Activated CD8-positive, alpha-beta memory T cell treated with anti-CD3 and anti-CD28 coated beads for 24 hours (primary cell): ENCODE data around the gene ANKRD29.

Experiments
- DNase-seq: peaks from one replicate; pipeline ENCODE4 v3.0.0-alpha.2; 2020

The ANKRD29 gene

DNA sequence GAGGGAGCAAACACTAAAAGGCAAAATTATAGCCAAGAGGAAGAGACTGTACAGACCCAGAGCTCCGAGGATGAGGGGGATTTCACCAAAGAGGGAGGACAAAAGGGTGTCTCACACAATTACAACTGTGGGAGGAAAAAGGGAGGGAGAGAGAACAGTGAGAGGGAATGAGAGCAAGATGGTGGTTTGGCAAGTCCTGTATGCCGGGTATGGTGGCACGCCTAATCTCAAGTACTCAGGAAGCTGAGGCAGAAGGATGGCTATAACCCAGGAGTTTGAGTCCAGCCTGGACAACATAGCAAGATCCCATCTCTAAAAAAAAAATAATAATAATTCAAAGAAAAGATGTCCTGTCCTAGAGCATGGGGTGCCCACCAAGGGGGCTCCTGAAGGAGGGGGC, 110.7 kb downstream of the ANKRD29 start:
- no peak for DNase-seq

DNA sequence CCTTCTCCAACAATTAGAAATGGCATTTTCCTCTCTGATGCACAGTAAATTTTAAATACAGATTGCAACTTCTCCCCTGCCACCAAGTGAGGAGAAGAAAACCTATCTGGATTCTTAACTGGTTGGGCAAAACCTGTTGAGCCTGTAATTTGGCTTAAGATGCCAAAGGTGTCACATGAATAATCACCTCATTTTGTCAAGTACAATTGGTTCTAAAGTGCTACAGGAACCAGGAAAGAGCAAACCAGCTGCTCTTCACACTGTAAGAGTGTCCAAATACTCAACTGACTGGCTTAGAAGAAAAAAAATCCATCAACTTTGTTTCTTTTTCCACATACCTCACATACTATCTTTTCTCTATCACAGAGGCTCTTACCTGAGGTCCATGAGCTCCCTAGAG, 111.8 kb downstream of the ANKRD29 start:
- DNase-seq = no peak
